Spleen (tissue), 7 donors: ENCODE results near the gene CTAGE6.
"Not testable (repeated sequence)": the region's sequence is repeated elsewhere in the genome, so short reads cannot be mapped to it uniquely, and the experiment has no call there.

ENCODE experiments used
- POLR2A ChIP-seq, 3 donors: fragments of 450-650 bp; IDR thresholded peaks; one replicate each; pipeline ENCODE4 v1.5.1; 2017; ENCODE audit warnings: antibody characterized with exemption in 3 of 3, mild to moderate bottlenecking in 1 of 3
- TF ChIP-seq, protein P1 (sequence below), 11 experiments: fragments of 200-600 bp in 7 of 11; fragments of 450-650 bp in 4 of 11; sonication (generic) in 4 of 11; IDR thresholded peaks in 8 of 11; conservative IDR thresholded peaks in 3 of 11; 1 replicate in 7 of 11; 2 replicates in 4 of 11; pipeline versions ENCODE4 v1.4.0 to v1.8.0; 2016 to 2021; ENCODE audit warnings: antibody characterized with exemption in 11 of 11, inconsistent platforms in 4 of 11, mild to moderate bottlenecking in 1 of 11
- donor health status: DM: no; HTN: no; CAD: no; lungs with moderate emphysema.
- donor health status: DM: no; HTN: no; CAD: no.
- donor health status: DM: no; HTN: no; CAD: no.

DNA sequence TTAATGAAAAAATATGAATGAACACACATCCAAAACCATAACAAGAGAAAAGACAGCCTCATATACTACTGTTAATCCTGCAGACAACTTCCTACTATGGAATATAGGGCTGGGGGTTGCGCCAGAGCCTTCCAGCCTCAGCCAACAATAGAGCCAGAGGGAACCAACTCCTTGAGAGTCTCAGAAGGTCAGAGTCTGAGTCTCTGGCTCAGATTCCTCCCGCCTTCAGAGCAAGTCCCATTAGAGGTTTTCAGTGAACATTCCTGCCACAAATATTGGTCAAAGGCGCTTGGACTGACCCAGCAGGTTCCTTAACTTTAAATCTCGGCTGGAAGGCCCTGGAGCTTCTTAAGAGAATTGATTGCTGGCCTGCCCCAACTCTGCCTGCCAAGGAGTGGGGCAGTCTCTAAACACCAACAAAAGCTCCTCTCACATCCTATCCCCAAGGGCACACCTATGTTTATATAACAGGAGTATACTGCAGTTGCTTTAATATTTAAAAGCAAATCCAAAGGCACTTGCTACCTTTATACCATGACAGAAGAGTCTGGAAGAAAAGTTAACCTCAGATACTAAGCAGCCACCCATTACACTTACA is 45.7 kb downstream of the CTAGE6 start:
- not testable (repeated sequence) for TF ChIP-seq POLR2A (IDR thresholded peaks at IDR 0.05)
- TF ChIP-seq, protein P1, sequence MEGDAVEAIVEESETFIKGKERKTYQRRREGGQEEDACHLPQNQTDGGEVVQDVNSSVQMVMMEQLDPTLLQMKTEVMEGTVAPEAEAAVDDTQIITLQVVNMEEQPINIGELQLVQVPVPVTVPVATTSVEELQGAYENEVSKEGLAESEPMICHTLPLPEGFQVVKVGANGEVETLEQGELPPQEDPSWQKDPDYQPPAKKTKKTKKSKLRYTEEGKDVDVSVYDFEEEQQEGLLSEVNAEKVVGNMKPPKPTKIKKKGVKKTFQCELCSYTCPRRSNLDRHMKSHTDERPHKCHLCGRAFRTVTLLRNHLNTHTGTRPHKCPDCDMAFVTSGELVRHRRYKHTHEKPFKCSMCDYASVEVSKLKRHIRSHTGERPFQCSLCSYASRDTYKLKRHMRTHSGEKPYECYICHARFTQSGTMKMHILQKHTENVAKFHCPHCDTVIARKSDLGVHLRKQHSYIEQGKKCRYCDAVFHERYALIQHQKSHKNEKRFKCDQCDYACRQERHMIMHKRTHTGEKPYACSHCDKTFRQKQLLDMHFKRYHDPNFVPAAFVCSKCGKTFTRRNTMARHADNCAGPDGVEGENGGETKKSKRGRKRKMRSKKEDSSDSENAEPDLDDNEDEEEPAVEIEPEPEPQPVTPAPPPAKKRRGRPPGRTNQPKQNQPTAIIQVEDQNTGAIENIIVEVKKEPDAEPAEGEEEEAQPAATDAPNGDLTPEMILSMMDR (IDR thresholded peaks at IDR 0.05 in 8 of 11, conservative IDR thresholded peaks at IDR 0.05 in 3 of 11): not testable (repeated sequence)
